GM18517 (cell line): ENCODE results near the gene CIB4.

Experiments used
- ATAC-seq: cut with Tn5 transposase; IDR thresholded peaks from one replicate; pipeline ENCODE4 v1.9.1; 2021; ENCODE audit warnings: mild to moderate bottlenecking, moderate library complexity; ENCODE audit not compliant: unreplicated experiment

The CIB4 gene

GRCh38 chr2:26644188-26644835 is 3.1 kb upstream of the CIB4 start:
- no peak for ATAC-seq

DNA sequence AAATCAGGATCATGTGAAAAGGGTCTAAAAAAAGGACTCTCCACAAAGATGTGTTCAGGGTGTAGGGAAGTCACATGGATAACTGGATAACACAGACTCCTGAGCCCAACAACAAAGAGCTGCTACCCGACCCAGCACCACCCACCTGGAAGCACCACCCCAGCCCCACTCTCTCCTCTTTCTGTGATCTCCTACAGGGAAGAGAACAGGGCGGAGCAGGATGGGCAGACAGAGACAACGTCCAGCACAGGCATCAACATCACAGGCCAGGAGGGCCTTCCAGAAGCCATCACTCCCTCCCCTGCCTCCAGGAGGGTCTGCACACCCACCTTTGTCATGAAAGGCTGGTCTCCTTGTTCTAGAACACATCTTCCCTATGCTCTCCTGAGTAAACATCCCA is 1.3 kb upstream of the CIB4 start:
- ATAC-seq: no peak

GRCh38 chr2:26640331-26640745 is 828 bp downstream of the CIB4 start:
- ATAC-seq: no peak

- no peak for ATAC-seq
These were observed 1.4 kb downstream of the CIB4 start for GRCh38 chr2:26639685-26640243.

DNA sequence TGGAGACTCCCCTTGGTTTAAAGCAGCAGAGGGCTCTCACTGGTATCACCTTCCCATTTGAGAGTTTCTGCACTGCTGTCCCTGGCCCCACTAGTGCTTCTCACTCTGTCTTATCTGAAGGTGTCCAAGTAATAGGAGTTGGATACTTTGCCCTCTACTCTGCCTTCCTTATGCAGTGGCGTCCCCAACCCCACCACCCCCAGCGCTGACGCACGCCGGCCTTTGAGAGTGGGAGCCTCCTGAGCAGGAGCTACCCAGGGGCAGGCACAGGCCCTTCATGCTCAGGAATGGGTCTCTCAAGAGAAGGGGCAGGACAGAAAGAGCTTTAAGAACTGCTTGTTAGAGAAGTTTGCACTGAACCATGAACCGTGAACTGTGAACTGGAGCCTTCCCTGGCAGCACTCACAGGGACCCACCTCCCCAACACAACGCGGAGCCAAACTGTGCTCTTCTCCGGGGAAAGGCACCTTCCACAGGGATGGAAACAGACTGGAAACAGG is 3.3 kb downstream of the CIB4 start:
- ATAC-seq: no peak

DNA sequence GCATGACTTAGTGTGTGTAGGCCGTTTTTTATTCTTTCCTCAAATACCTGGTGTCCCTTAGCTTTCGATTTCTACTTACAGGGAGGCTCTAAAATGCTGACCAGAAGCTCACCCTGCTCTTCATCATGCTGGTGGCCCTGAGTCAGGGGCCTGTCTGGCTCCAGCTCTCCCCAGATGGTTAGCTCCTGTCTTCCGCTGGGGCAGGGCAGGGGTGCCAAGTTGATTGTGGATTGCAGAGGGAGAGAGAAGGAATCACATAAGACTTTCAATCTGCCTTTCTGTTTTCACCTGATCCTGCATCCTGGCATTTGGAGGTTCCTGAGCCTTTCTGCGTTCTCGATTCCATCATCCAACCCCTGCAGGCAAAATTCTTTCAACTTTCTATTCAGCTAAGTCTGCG is 4.2 kb downstream of the CIB4 start:
- no peak for ATAC-seq

DNA sequence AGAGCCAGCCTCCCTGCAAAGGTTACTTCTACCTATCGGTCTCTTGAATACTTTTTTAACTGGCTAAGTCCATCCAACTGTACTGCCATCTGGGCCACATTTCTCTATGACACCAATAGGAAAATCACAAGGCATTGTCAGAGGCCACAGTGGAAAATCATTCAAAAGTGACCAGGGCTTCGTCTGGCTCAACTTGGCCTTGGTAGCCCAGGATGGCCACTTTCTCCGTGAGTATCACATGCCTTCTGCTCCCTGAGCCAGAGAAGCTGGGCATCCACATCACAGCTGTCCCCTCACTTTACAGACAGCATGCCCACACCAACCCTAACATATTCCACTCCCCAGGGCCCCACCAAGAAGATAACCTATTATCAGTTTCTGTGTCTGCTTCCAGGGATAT is 5.8 kb downstream of the CIB4 start:
- no peak for ATAC-seq

GRCh38 chr2:26634636-26635230 is 6.4 kb downstream of the CIB4 start:
- no peak for ATAC-seq

GRCh38 chr2:26633993-26634595 is 7.1 kb downstream of the CIB4 start:
- no peak for ATAC-seq

DNA sequence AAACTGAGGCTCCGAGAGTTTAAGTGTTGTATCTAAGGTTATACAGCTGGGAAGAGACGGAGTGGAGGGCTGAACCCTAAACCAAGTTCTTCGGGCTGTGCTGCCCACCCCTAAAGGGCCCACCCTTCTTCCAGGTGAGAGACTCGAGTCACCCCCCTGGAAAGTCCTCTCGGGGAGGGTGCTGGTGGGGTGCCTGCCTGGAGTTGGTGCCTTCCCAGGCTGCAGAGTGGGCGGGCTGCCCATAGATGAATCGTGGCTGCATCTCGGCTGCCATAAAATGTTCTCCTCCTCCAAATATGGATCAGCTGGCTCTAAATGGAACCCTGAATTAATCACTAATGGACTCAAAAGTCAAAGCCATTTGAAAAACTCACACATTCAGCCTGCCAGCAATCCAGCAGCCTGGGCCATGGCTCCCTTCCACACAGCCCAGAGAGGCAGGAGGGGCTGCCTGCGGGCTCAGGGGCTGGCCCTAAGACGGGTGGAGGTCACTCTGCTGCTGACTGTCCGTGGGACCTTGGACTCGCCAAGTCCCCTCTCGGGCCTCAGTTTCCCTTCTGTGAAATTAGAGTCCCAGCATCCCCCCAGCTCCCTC is 7.7 kb downstream of the CIB4 start:
- no peak for ATAC-seq

GRCh38 chr2:26632624-26633185 is 8.5 kb downstream of the CIB4 start:
- ATAC-seq: no peak

DNA sequence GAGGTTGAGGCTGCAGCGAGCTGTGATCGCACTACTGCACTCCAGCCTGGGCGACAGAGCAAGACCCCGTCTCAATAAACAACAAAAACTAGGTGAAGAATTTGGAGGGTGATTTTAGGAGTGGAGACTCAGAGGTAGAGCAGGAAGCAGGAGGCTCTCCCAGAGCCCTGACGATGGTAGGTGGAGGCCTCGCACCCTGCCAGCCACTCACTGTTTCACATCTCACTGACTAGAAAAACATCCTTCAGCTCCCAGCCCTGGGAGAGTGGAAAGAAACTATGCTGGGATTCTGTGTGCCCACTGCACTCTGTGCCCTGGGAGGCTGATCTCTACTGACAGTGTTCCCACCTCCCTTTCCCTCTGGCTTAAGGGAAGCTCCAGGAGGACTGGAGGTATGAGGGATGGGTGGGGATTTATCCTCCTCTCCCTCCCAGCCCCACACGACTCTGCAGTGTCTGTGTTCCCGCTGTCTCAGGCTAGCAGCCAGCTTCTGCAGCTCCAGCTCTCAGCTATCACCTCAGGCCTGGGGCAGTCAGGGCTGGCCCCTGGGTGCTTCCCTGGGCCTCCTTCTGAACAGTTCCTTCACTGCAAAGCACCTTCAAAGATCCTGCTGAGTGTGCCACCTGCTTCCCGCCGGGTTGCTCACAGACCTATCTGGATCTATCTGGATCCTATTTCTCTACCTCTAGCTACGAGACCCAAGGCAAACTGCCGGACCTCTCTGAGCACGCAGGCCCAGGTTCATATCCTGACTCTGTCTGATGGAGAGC is 9.6 kb downstream of the CIB4 start:
- ATAC-seq: no peak

GRCh38 chr2:26630669-26631360 is 10.4 kb downstream of the CIB4 start:
- ATAC-seq: no peak

DNA sequence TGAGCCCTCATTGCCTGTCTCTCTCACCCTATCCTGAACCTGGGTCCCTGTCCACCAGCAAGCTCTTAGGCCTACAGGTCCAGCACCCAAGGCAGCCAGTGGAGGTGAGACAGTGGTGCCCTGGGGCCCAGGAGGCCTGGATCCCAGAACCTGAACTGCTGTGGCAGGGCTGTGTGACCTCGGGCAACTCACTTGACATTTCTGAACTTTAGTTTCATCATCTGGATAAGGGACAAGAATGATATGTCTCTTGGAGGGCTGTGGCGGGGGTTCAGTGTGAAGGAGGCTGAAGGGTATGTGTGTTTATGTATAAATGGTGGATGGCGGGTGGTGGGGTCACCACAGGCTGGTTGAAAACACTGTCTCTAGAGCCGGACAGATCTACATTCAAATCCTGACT is 10.9 kb downstream of the CIB4 start:
- no peak for ATAC-seq

DNA sequence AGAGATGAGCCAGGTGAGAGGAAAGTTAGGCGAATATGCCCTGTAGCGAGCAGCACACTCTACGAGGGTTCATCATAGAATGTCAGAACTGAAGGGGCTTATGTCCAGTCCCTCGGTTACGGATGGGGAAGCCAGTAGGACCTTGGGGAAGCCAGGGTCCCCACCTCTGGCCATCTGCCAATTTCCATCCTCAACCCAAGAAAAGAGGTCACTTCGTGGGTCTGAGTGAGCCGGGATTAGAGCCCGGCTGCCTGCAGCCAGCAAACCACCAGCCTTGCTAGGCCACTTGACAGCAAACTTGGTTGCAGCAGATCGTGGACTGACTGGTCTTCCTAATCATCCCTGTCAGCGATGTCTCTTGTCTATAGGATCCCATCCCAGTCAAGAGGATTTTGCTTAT is 11.4 kb downstream of the CIB4 start:
- no peak for ATAC-seq

- no peak for ATAC-seq
These were observed 11.9 kb downstream of the CIB4 start for GRCh38 chr2:26629346-26629630.

- ATAC-seq: no peak
These were observed 12.4 kb downstream of the CIB4 start for GRCh38 chr2:26628561-26629345.

DNA sequence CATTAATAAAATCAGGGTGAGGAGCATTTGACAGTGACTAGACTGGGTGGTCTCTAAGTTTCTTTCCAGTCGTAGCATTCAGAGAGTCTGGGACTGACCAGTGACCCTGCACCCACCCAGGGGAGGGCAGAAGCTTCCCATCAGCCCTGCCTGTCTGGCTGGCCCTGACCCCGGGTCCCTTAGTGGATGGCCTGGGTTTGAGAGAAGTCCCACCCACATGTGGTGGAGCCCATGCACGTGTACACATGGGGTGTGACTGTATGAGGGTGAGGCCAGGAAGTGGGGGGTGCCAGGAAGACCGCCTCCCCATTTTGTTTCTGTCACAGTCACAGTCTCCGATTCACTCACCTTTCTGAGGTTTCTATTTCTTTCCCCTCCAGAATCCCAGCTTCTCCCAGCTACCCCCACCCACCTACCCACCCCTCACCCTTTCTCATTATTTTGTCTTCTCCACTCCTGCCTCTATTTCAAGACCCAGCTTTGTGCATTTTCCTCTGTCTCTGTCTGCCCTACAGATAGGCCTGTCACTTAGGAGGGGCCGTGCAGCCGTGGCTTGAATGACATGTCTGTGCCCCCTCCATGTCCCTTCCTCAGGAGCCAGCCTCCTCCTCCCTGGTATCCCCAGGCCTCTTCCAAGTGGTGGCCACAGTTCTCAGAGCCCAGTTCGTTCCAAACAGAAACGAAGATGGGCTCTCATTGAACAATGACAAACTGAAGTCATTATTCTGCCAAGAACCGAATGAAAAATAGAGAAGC is 13.6 kb downstream of the CIB4 start:
- ATAC-seq: no peak

GRCh38 chr2:26626606-26627005 is 14.6 kb downstream of the CIB4 start:
- ATAC-seq: no peak
